Ishikawa (cell line): Measurements from ENCODE around the gene ATOX1.

ENCODE experiments used
- CEBPB ChIP-seq: IDR thresholded peaks from 2 replicates; pipeline ENCODE4 v1.6.1; 2012
- CREB1 ChIP-seq: IDR thresholded peaks from 2 replicates; pipeline ENCODE4 v1.6.1; 2012; ENCODE audit warnings: low read depth
- EGR1 ChIP-seq: IDR thresholded peaks from 2 replicates; pipeline ENCODE4 v1.6.1; 2012
- EP300 ChIP-seq: IDR thresholded peaks from 2 replicates; pipeline ENCODE4 v1.6.1; 2012; ENCODE audit warnings: borderline replicate concordance
- FOXM1 ChIP-seq: IDR thresholded peaks from 2 replicates; pipeline ENCODE4 v1.6.1; 2012; ENCODE audit warnings: low read depth, borderline replicate concordance
- MAX ChIP-seq: IDR thresholded peaks from 2 replicates; pipeline ENCODE4 v1.6.1; 2012
- NFIC ChIP-seq: IDR thresholded peaks from 2 replicates; pipeline ENCODE4 v1.6.1; 2012
- RAD21 ChIP-seq: IDR thresholded peaks from 2 replicates; pipeline ENCODE4 v1.6.1; 2012; ENCODE audit warnings: low read depth
- REST ChIP-seq: IDR thresholded peaks from 2 replicates; pipeline ENCODE4 v1.6.1; 2012; ENCODE audit warnings: low read depth, mild to moderate bottlenecking
- TAF1 ChIP-seq: IDR thresholded peaks from 2 replicates; pipeline ENCODE4 v1.6.1; 2012; ENCODE audit warnings: low read depth, mild to moderate bottlenecking
- TCF12 ChIP-seq: IDR thresholded peaks from 2 replicates; pipeline ENCODE4 v1.6.1; 2012; ENCODE audit warnings: low read depth
- TEAD4 ChIP-seq: IDR thresholded peaks from 2 replicates; pipeline ENCODE4 v1.6.1; 2012
- USF1 ChIP-seq: IDR thresholded peaks from 2 replicates; pipeline ENCODE4 v1.6.1; 2012
- YY1 ChIP-seq: IDR thresholded peaks from 2 replicates; pipeline ENCODE4 v1.6.1; 2012; ENCODE audit warnings: low read depth
- ZBTB7A ChIP-seq: IDR thresholded peaks from 2 replicates; pipeline ENCODE4 v1.6.1; 2012; ENCODE audit warnings: low read depth

ATOX1 gene

GRCh38 chr5:151743530-151743929, 14.9 kb downstream of the ATOX1 start:
- no peak for TF ChIP-seq EP300
- no peak for TF ChIP-seq RAD21
- no peak for TF ChIP-seq EGR1
- no peak for TF ChIP-seq NFIC
- no peak for TF ChIP-seq USF1
- no peak for TF ChIP-seq REST
- no peak for TF ChIP-seq TEAD4
- no peak for TF ChIP-seq FOXM1
- no peak for TF ChIP-seq ZBTB7A
- no peak for TF ChIP-seq MAX
- no peak for TF ChIP-seq TCF12
- no peak for TF ChIP-seq TAF1
- no peak for TF ChIP-seq CREB1
- TF ChIP-seq YY1 = no peak
- no peak for TF ChIP-seq CEBPB

GRCh38 chr5:151742870-151743294, 15.5 kb downstream of the ATOX1 start:
- TF ChIP-seq FOXM1 (no peak), RAD21 (peak; percentile 79)

GRCh38 chr5:151741678-151742423, 16.6 kb downstream of the ATOX1 start:
- no peak for TF ChIP-seq CREB1
- peak; percentile 73 for TF ChIP-seq TCF12
- 0 out of 2 replicates have a peak, but pooled peaks have one; percentile 2 for TF ChIP-seq CEBPB
- no peak for TF ChIP-seq EGR1
- TF ChIP-seq EP300 = peak; percentile 66; the same call in 1 of the 2 replicates
- TF ChIP-seq TEAD4 = peak; percentile 82

- TF ChIP-seq FOXM1 (no peak), TCF12 (no peak), CEBPB (no peak), RAD21 (no peak), REST (no peak), EGR1 (no peak), USF1 (no peak), NFIC (no peak), ZBTB7A (no peak), MAX (no peak), YY1 (no peak), EP300 (no peak)
Observed at GRCh38 chr5:151740958-151741373, 17.5 kb downstream of the ATOX1 start.

GRCh38 chr5:151740336-151740942, 18.0 kb downstream of the ATOX1 start:
- TF ChIP-seq FOXM1 = no peak
- 0 out of 2 replicates have a peak, but pooled peaks have one; percentile 25 for TF ChIP-seq TCF12
- TF ChIP-seq EP300 = no peak
- TF ChIP-seq ZBTB7A = peak; percentile 72; the same call in 1 of the 2 replicates
- no peak for TF ChIP-seq YY1
- TF ChIP-seq USF1 = no peak
- no peak for TF ChIP-seq MAX
- TF ChIP-seq TAF1 = no peak
- TF ChIP-seq CREB1 = no peak
- TF ChIP-seq CEBPB = no peak
- TF ChIP-seq NFIC = no peak
- no peak for TF ChIP-seq REST
- no peak for TF ChIP-seq EGR1
- TF ChIP-seq TEAD4 = no peak
- TF ChIP-seq RAD21 = peak; percentile 77
